GM21723 (cell line): Measurements from ENCODE around the gene TCF7L1.
"Not testable (repeated sequence)": the region's sequence is repeated elsewhere in the genome, so short reads cannot be mapped to it uniquely, and the experiment has no call there.

Experiments
- ATAC-seq: cut with Tn5 transposase; IDR thresholded peaks from one replicate; pipeline ENCODE4 v1.9.1; 2021; ENCODE audit warnings: mild to moderate bottlenecking, moderate library complexity; ENCODE audit not compliant: unreplicated experiment

TCF7L1 gene, protein sequence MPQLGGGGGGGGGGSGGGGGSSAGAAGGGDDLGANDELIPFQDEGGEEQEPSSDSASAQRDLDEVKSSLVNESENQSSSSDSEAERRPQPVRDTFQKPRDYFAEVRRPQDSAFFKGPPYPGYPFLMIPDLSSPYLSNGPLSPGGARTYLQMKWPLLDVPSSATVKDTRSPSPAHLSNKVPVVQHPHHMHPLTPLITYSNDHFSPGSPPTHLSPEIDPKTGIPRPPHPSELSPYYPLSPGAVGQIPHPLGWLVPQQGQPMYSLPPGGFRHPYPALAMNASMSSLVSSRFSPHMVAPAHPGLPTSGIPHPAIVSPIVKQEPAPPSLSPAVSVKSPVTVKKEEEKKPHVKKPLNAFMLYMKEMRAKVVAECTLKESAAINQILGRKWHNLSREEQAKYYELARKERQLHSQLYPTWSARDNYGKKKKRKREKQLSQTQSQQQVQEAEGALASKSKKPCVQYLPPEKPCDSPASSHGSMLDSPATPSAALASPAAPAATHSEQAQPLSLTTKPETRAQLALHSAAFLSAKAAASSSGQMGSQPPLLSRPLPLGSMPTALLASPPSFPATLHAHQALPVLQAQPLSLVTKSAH

DNA sequence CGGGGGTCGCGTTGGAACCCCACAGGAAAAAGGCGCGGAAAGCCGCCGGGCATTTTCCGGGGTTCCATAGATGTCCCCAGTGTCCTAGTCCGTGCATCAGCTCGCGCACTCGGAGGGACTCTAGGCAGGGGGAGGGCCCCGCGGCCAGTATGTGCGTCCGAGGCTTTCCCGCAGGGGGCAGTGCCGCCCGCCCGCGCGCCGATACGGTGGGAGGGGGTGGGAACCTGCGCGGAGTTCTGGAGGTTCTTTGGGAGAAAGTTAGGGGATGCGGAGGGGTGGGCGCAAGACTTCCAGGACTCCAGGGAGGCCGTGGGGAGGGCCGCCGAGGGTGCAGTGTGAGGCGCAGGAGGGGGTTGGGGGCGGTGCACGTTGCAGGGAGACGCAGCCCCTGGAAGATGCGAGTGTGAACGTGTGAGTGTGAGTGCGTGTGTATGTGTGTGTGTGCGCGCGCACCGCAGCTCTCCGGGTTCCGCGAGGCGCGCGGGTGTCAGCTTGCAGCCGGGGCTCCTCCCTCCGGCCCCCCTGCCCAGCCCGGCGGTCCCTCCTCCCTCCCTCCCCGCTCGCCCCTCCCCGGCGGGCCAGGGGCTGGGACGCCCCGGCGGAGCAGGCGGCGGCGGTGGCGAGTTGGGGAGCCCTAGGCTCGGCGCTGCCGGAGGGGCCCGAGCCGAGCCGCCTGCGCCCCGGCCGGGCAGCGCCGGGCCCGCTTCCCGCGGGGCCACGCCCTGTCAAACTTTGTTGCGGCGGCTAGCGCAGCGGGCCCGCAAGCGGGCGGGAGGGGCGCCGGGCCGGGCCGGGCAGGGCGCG is at the start of gene TCF7L1:
Gene TCF7L1, plus strand, starts transcription at position 559 of the 804 bp plus-strand sequence. CDS start 293 bp downstream, outside the sequence.
- ATAC-seq, result no peak

GRCh38 chr2:85085563-85085962 is 47.6 kb upstream of the TCF7L1 start:
- ATAC-seq, result no peak

GRCh38 chr2:85087541-85087940 is 45.7 kb upstream of the TCF7L1 start:
- ATAC-seq, result no peak

- ATAC-seq, result no peak
Measured at GRCh38 chr2:85088921-85089320, 44.3 kb upstream of the TCF7L1 start.

- ATAC-seq, result no peak
Measured at GRCh38 chr2:85089585-85089984, 43.6 kb upstream of the TCF7L1 start.

DNA sequence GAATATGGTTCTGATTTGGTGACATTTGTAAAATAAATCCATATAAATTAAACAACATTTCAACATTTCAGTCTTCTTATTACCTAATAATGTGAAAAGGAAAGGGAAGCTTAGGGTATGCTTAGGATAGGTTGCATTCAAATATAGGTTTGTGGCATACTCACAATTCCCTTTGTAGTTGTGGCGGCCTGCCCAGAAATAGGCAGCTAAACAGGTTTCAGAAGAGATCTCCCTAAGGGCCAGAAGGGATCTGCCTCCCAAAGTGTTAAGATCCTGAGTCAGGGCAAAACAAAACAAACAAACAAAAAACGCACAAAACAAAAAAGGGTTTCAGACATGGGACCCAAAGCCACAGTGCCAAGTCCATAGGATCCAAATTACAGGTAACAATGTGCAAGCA is 41.4 kb upstream of the TCF7L1 start:
- no peak for ATAC-seq

DNA sequence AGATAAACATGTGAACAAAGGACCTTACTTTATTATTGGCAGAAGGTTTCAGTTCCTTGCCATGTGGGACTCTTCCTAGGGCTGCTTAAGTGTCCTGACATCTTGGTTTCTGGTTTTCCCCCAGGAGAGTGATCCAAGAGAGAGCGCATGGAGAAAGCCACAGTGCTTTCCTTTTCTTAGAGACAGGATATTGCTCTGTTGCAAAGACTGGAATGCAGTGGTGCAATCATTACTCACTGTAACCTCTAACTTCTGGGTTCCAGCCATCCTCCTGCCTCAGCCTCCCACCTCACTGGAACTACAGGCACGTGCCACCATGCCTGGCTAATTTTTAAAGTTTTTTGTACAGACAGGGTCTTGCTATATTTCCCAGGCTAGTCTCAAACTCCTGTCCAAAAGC is 38.1 kb upstream of the TCF7L1 start:
- ATAC-seq, result no peak

DNA sequence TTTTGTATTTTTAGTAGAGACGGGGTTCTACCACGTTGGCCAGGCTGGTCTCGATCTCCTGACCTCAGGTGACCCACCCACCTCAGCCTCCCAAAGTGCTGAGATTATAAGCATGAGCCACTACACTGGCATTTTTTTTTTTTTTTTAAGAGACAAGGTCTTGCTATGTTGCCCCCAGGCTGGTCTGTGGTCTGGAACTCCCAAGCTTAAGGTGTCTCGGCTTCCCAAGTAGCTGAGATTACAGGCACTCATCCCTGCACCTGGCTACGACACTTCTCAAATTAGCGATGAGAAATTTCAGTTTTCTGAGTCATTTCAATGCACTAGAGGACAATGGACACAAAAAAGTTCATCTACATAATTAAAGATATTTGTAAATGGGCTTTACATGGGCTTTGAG is 36.6 kb upstream of the TCF7L1 start:
- ATAC-seq, result no peak

DNA sequence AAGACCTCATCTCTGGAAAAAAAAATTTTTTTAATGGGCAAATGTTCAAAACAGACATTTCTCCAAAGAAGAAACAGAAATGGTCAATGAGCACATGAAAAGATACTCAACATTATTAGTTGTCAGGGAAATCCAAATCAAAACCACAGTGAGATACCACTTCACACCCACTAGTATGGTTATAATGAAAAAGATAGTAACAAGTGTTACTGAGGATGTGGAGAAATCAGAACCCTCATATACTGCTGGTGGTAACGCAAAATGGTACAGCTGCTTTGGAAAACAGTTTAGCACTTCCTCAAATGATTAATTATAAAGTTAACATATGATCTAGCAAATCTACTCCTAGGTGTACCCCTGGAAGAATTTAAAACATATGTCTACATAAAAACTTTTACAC is 29.0 kb upstream of the TCF7L1 start:
- no peak for ATAC-seq

DNA sequence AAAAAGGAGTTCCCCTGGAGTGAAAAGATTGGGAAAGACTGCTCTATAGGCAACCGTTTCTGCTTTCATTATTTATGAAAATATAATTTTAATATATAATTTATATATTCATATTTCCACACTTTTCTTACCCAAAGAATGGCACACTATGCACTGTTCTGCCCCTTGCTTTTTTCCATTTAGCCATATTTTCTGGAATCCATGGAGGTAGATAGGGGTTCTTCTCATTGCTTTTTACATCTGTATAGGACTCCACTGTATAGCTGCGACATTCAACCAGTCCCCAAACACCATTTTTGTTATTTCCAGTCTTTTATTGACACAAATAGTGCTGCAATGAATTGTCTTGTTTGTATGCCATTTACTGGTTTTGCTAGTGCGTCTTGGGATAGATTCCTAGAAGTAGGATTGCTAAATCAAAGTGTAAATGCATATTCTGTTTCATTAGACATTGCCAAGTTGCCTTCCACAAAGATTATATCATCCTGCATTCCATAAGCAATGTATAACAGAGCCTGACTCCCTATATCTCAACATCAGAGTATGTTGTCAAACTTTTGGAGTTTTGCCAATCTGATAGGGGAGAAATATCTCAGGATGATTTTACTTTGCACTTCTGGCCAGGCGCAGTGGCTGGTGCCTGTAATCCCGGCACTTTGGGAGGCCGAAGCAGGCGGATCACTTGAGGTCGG is 26.6 kb upstream of the TCF7L1 start:
- no peak for ATAC-seq

DNA sequence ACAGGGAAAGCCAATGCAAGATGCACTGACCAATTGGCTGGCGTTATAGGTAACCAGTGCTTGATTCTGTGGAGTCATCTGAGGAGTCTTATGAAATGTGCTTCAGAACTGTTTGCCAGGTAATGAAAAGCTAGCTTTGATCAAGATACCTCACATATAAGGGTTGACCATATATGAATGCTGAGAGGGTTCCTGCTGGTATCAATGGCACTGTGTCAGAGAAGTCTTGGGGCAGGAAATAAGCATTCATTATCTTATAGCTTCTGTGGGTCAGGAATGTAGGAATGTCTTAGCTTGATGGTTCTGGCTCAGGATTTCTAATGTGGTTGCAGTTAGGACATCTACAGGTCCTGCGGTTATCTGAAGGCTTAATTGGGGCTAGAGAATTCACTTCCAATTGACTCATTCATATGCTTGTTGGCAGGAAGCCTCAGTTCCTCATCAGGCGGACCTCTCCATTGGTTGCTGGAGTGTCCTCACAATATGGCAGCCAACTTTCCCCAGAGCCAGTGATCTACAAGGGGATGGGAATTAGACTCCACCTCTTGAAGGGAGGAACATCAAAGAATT is 22.1 kb upstream of the TCF7L1 start:
- no peak for ATAC-seq

GRCh38 chr2:85111819-85112281 is 21.3 kb upstream of the TCF7L1 start:
- ATAC-seq, result no peak

- no peak for ATAC-seq
Measured at GRCh38 chr2:85112906-85113625, 20.1 kb upstream of the TCF7L1 start.

- no peak for ATAC-seq
Measured at GRCh38 chr2:85114586-85115330, 18.4 kb upstream of the TCF7L1 start.

DNA sequence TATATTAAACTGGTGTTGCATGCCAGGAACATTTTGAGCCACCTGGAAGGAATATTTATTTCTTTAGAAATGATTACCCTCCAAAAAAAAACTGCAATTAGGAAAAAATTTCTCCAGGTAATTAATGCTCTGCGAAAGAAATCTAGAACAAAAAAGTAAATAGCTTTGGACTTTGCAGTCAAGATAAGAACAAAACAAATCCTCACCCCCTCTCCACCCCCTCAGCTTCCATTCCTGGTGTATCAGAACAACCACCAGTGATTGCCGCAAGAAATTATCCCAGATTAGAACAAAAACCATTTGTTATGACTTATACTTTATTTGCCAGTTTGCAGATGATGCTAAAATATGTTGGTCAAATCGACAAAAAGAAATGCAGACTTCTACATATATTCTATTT is 17.0 kb upstream of the TCF7L1 start:
- no peak for ATAC-seq

DNA sequence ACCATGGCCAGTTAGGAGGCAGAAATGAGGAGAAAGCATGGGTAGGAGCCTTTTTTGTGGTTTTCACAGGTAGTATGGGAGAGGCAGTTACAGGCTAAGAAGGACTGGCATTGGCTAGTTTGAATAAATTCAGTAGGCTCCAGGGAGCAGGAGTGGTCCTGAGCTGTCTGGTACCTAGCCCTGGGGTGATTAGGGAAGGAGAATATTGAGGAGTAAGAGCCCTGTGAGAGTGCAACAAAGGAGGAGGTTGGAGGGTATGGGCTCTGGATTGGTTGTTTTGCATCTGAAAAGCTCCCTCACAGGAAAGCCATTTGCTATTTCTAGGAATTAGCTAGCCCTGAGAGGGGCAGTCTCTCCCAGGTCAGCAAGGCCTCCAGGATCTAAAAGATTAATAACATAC is 13.3 kb upstream of the TCF7L1 start:
- no peak for ATAC-seq

DNA sequence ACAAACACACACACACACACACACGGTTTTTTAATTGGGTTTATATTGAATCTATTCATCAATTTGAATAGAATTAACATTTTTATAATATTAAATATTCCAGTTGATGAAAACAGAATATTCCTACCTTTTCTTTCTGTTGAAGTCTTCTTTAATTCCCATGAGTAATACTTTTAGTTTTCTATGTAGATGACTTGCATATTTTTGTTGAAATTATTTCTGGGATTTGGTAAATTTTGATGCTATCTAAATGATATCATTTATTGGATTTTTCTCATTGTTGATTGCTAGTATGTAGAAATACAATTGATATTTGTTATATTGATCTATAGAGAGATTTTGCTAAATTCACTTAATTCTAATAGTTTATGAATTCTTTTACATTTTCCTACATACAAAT is 12.8 kb upstream of the TCF7L1 start:
- ATAC-seq, result no peak

DNA sequence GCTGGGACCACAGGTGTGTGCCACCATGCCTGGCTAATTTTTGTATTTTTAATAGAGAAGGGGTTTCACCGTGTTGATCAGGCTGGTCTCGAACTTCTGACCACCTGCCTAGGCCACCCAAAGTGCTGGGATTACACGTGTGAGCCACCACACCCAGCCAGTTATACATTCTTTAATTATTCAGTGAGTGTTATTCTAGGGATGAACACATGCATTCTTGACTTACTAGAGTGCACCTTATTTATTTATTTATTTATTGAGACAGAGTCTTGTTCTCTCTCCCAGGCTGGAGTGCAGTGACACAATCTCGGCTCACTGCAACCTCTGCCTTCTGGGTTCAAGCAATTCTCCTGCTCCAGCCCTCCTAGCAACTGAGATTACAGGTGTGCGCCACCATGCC is 6.7 kb upstream of the TCF7L1 start:
- not testable (repeated sequence) for ATAC-seq

DNA sequence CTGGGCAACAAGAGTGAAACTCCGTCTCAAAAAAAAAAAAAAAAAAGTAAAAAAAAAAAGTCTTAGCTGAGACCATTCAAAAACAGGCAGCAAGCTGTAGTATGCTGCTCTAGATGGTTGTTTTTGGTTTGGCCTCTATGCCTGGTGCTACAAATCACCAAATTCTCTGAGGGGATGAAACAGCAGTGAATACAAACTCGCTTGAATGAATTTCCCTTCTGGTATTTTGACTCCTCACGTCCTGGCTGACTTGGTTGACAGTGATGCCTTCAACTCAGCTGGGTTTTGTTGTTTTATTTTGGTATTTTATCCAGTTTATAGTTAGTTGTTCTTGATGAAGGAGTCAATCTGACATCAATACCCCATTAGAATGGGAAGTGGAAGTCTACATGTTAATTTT is 3.3 kb upstream of the TCF7L1 start:
- ATAC-seq, result no peak
